GM23338 (cell line): ENCODE results near the gene PTPRN2. TPM values are rescaled to one million over a fixed set of nuclear protein-coding genes. Genes with fewer than 3 reads are reported as not detected.

Source experiments
- ATAC-seq: fragments of 200-7000 bp; cut with Tn5 transposase; 3 replicates; pipeline ENCODE4 v1.9.1; 2020
- DNase-seq: peaks from one replicate; pipeline ENCODE4 v3.0.0-alpha.2; 2015; ENCODE audit warnings: low spot score
- H2AFZ ChIP-seq: fragments of 200-600 bp; sonication (generic); 2 replicates; pipeline ENCODE4 v1.8.0; 2016; ENCODE audit warnings: antibody characterized with exemption, mild to moderate bottlenecking, moderate library complexity
- H3F3A ChIP-seq: fragments of 200-600 bp; sonication (generic); replicated peaks from 2 replicates; pipeline ENCODE4 v1.8.0; 2017; ENCODE audit warnings: antibody characterized with exemption, mixed run types, low read depth
- H3K27ac ChIP-seq: fragments of 200-600 bp; sonication (generic); 2 replicates; pipeline ENCODE4 v1.6.1; 2016; ENCODE audit warnings: low read depth
- H3K27me3 ChIP-seq: fragments of 200-600 bp; sonication (generic); 2 replicates; pipeline ENCODE4 v1.8.0; 2016; ENCODE audit warnings: mild to moderate bottlenecking, mixed run types, moderate library complexity; ENCODE audit not compliant: insufficient read depth
- H3K36me3 ChIP-seq: fragments of 200-600 bp; sonication (generic); 2 replicates; pipeline ENCODE4 v1.8.0; 2016; ENCODE audit warnings: mild to moderate bottlenecking; ENCODE audit not compliant: insufficient read depth
- H3K4me1 ChIP-seq: fragments of 200-600 bp; sonication (generic); 2 replicates; pipeline ENCODE4 v1.8.0; 2016; ENCODE audit warnings: mild to moderate bottlenecking, moderate library complexity; ENCODE audit not compliant: insufficient read depth
- H3K4me2 ChIP-seq: fragments of 200-600 bp; sonication (generic); 2 replicates; pipeline ENCODE4 v1.7.1; 2017; ENCODE audit warnings: mixed run types
- H3K4me3 ChIP-seq: fragments of 200-600 bp; sonication (generic); 2 replicates; pipeline ENCODE4 v1.6.1; 2016; ENCODE audit warnings: mixed run types
- H3K79me2 ChIP-seq: fragments of 200-600 bp; sonication (generic); replicated peaks from 2 replicates; pipeline ENCODE4 v1.8.0; 2017; ENCODE audit warnings: mild to moderate bottlenecking; ENCODE audit not compliant: insufficient read depth
- H3K9me2 ChIP-seq: fragments of 200-600 bp; sonication (generic); 2 replicates; pipeline ENCODE4 v1.8.0; 2017; ENCODE audit not compliant: insufficient read depth
- H4K20me1 ChIP-seq: fragments of 200-600 bp; sonication (generic); replicated peaks from 2 replicates; pipeline ENCODE4 v1.8.0; 2017; ENCODE audit warnings: mild to moderate bottlenecking; ENCODE audit not compliant: insufficient read depth
- H3K27ac Mint-ChIP-seq: 2 replicates; pipeline ENCODE4 v1.8.0; 2020; ENCODE audit warnings: inconsistent platforms, mild to moderate bottlenecking, moderate library complexity, mixed read lengths
- H3K27me3 Mint-ChIP-seq: 3 replicates; pipeline ENCODE4 v1.8.0; 2022; ENCODE audit warnings: low read depth, mild to moderate bottlenecking, moderate library complexity, mixed read lengths, inconsistent platforms; ENCODE audit not compliant: insufficient read depth, poor library complexity
- H3K36me3 Mint-ChIP-seq: 3 replicates; pipeline ENCODE4 v1.8.0; 2021; ENCODE audit warnings: low read depth, mild to moderate bottlenecking, inconsistent platforms, moderate library complexity, mixed read lengths
- H3K4me1 Mint-ChIP-seq: 3 replicates; pipeline ENCODE4 v1.8.0; 2020; ENCODE audit warnings: mild to moderate bottlenecking, inconsistent platforms, mixed read lengths
- H3K4me3 Mint-ChIP-seq: 3 replicates; pipeline ENCODE4 v1.8.0; 2021; ENCODE audit warnings: moderate library complexity, mild to moderate bottlenecking, inconsistent platforms, mixed read lengths
- H3K9me3 Mint-ChIP-seq: 3 replicates; pipeline ENCODE4 v1.8.0; 2020; ENCODE audit warnings: moderate library complexity, mild to moderate bottlenecking, inconsistent platforms, mixed read lengths
- ETS1 ChIP-seq: IDR thresholded peaks from 2 replicates; pipeline ENCODE4 v1.6.1; 2016; ENCODE audit warnings: antibody characterized with exemption
- REST ChIP-seq: IDR thresholded peaks from one replicate; pipeline ENCODE4 v1.6.1; 2018; ENCODE audit warnings: antibody characterized with exemption; ENCODE audit not compliant: unreplicated experiment
- STAT1 ChIP-seq: IDR thresholded peaks from one replicate; pipeline ENCODE4 v1.6.1; 2016; ENCODE audit warnings: antibody characterized with exemption; ENCODE audit not compliant: unreplicated experiment
- ZNF462 ChIP-seq: fragments of 250-450 bp; sonication (Bioruptor Pico); IDR thresholded peaks from 2 replicates; pipeline ENCODE4 v1.5.0; 2020; ENCODE audit warnings: mild to moderate bottlenecking, moderate library complexity
- polyA plus RNA-seq: library from polyadenylated mRNA; unstranded; fragments of >200 nt; fragmentation: Nextera tagmentation; extraction: Ambion mirVana; gene quantifications from 2 replicates; pipeline ENCODE4 v1.2.1, GENCODE V29; 2016
- total RNA-seq: library from RNA; depleted of rRNA; stranded (reverse); fragments of >200 nt; shearing (Covaris generic); gene quantifications from 2 replicates; pipeline ENCODE4 v1.2.3, GENCODE V29; 2014

The PTPRN2 gene
- total and polyA plus RNA-seq, 2 experiments from 2014 or later: 0.87 to 4.0 TPM

- H3K9me3 Mint-ChIP-seq: peaks cover 88% of the 10 kb centered on the region
- H3K9me2 ChIP-seq: no peaks in the 10 kb centered on the region
- no peak overlapping the region for H3K27ac ChIP-seq
- H4K20me1 ChIP-seq: no peaks in the 10 kb centered on the region
- ATAC-seq (no peak), DNase-seq (no peak)
- no peak overlapping the region for H3K4me3 ChIP-seq
- H3K4me3 Mint-ChIP-seq: no peak overlapping the region
- no peak overlapping the region for H3K4me2 ChIP-seq
- no peaks in the 10 kb centered on the region for H3K79me2 ChIP-seq
- H3K4me1 ChIP-seq: peaks cover 21% of the 10 kb centered on the region
- H3K27me3 Mint-ChIP-seq: peaks cover 13% of the 10 kb centered on the region
- no peak overlapping the region for H2AFZ ChIP-seq
- H3K27me3 ChIP-seq: no peaks in the 10 kb centered on the region
- no peaks in the 10 kb centered on the region for H3K36me3 ChIP-seq
- H3K4me1 Mint-ChIP-seq: peaks cover 3% of the 10 kb centered on the region; the same call in 1 of the 3 replicates
- H3K36me3 Mint-ChIP-seq: peaks cover 40% of the 10 kb centered on the region
- no peak for TF ChIP-seq REST
- no peak for TF ChIP-seq STAT1
- no peak for TF ChIP-seq ETS1
- TF ChIP-seq ZNF462 (CRISPR knock-in tag): no peak
- 0 out of 2 replicates have a peak, but pooled peaks cover 2% of the 10 kb centered on the region for H3F3A ChIP-seq
- H3K27ac Mint-ChIP-seq: no peak overlapping the region
Observed at GRCh38 chr7:158398750-158399149, 188.9 kb downstream of the PTPRN2 start.
